Mucosa of stomach (tissue), 1 donor: ENCODE data around the gene ARMC2.
A peak's percentile ranks its signal among the peaks of the same experiment; 100 is the strongest.

Experiments used
- H3K27me3 ChIP-seq: one replicate; pipeline ENCODE4 v1.7.0; 2013; ENCODE audit warnings: mild to moderate bottlenecking, low read length; ENCODE audit not compliant: control insufficient read depth, insufficient read depth
- H3K36me3 ChIP-seq: one replicate; pipeline ENCODE4 v1.7.0; 2013; ENCODE audit warnings: low read length; ENCODE audit not compliant: control insufficient read depth, insufficient read depth
- H3K4me1 ChIP-seq: one replicate; pipeline ENCODE4 v1.7.0; 2013; ENCODE audit warnings: mild to moderate bottlenecking, low read length; ENCODE audit not compliant: control insufficient read depth, insufficient read depth
- H3K4me3 ChIP-seq: one replicate; pipeline ENCODE4 v1.7.0; 2013; ENCODE audit warnings: low read length
- H3K9ac ChIP-seq: one replicate; pipeline ENCODE4 v1.7.0; 2013; ENCODE audit warnings: mild to moderate bottlenecking, low read length, moderate library complexity
- H3K9me3 ChIP-seq: one replicate; pipeline ENCODE4 v1.7.0; 2013; ENCODE audit warnings: mild to moderate bottlenecking, low read length, moderate library complexity; ENCODE audit not compliant: control insufficient read depth
- donor health status: Pancreatic carcinoma.

Gene ARMC2

DNA sequence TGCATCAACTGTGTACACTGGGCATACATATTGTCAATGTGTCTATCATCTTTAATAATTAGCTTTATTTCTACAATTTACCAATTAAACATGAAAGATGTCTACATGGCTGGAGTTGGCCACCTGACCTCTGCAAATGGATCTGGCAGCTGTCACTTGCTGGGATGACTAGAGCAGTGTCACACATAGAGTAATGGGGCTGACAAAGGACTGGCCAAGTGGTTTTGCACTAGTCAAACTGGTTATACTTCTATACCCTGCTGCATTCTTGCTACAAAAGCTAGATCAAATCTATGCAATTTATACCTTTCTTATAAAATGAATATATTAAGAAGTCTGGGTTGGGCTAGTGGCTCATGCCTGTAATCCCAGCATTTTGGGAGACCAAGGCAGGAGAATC is 147.1 kb downstream of the ARMC2 start:
- no peaks in the 10 kb centered on the region for H3K27me3 ChIP-seq
- H3K36me3 ChIP-seq, result peaks cover 5% of the 10 kb centered on the region
- H3K9me3 ChIP-seq, result no peaks in the 10 kb centered on the region
- H3K4me1 ChIP-seq, result peaks cover 19% of the 10 kb centered on the region
- no peak overlapping the region for H3K9ac ChIP-seq
- no peak overlapping the region for H3K4me3 ChIP-seq

DNA sequence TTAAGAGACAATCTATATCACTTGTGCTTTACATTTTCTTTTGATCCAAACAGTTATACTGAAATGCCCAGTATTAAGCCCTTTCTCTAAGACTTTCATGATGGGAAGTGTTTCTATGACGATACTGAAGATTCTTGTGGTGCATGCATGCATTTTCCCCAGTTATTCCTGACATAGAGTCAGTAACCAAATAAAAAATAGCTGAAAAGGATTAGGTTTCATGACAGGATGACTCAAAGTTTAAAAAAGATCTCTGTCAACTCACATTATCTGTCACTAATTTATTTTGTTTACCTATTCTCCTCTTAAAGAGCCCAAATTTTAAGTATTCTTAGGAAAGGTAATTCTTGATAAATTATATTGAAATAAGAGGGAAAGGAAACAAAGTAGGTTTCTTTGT is 148.0 kb downstream of the ARMC2 start:
- no peak overlapping the region for H3K4me3 ChIP-seq
- no peaks in the 10 kb centered on the region for H3K9me3 ChIP-seq
- H3K27me3 ChIP-seq, result no peaks in the 10 kb centered on the region
- peaks cover 5% of the 10 kb centered on the region for H3K36me3 ChIP-seq
- peaks cover 14% of the 10 kb centered on the region for H3K4me1 ChIP-seq
- no peak overlapping the region for H3K9ac ChIP-seq

DNA sequence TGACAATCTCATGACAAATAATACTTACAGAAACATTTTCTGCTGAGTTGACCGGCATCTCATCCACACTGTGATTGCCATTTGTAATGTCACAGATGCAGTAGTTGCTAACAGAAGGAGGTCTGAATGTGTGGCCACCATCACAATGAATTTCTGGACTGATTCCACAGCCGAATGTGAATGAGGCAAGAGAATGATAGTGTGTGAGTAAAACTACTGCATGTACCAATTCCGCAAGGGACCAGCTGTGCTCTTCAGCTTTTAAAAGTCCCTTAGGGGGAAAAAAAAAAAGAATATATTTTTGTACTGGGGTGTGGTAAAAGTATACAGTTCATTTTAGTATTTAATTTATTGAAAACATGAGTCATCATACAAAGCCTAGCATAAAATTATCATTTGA is 150.3 kb downstream of the ARMC2 start:
- Histone ChIP-seq H3K4me1 (peaks cover 28% of the 10 kb centered on the region), H3K27me3 (no peaks in the 10 kb centered on the region), H3K9me3 (no peaks in the 10 kb centered on the region), H3K9ac (no peak overlapping the region), H3K36me3 (no peaks in the 10 kb centered on the region), H3K4me3 (no peak overlapping the region)

DNA sequence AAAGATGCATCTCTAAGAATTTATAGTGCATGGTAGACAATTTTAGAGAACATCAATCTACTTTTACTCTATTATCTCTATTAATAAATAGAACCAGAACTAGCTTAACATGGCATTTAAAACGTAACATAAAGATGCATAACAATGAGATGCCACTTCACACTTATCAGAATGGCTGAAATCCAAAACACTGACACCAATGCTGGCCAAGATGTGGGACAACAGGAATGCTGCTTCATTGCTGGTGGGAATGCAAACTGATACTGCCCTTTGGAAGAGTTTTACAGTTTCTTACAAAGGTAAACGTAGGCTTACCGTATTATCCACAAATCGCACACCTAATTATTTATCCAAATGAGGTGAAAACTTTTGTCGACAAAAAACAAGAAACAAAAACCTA is 151.2 kb downstream of the ARMC2 start:
- no peaks in the 10 kb centered on the region for H3K27me3 ChIP-seq
- no peak overlapping the region for H3K4me3 ChIP-seq
- no peaks in the 10 kb centered on the region for H3K9me3 ChIP-seq
- H3K36me3 ChIP-seq, result no peaks in the 10 kb centered on the region
- no peak overlapping the region for H3K9ac ChIP-seq
- H3K4me1 ChIP-seq, result peaks cover 28% of the 10 kb centered on the region

DNA sequence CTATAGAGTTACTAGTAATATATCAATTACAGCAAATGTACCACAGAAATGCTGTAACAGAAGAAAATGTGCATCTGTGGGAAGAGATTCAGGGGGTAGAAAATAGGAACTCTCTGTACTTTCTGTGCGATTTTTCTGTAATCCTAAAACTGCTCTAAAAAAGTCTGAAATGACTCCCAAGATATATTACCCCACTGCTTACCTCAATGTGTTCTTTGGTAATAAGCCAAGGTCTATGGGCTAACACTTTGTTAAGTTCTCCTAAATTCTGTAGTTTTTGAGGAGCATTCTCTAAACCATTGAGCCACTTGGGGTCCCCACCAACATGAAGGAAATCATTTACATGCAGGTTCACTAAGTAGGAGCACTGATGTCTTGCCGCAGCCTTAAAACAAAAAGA is 152.1 kb downstream of the ARMC2 start:
- no peaks in the 10 kb centered on the region for H3K9me3 ChIP-seq
- no peaks in the 10 kb centered on the region for H3K36me3 ChIP-seq
- no peaks in the 10 kb centered on the region for H3K27me3 ChIP-seq
- H3K4me1 ChIP-seq, result peaks cover 28% of the 10 kb centered on the region
- no peak overlapping the region for H3K9ac ChIP-seq
- H3K4me3 ChIP-seq, result no peak overlapping the region

DNA sequence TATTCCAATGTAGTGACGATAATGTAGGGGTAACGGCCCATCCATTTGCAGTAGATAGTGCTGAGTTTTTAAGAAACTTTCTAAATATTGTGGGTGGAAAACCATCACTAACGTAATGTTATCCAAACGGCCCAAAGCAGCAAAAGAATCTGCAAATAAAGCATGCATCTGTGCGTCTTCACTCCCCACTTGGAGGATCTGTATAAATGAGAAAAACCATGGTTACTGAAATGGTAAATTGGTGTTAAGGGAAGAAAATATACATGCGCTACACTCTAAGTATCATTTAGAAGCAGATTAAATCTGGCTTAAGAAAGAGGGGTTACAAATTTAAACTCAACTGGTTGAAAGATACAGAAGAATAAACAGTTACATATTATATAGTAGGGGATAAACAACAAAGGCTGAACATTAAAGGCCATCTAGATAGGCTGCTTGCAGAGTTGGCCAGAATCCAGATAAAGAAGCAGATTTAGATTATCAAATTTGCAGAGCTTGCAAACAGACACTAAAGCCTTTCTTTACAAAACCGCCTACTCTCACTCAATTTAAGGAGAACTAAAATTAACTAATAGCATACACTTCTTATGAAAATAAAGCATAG is 153.2 kb downstream of the ARMC2 start:
- H3K9ac ChIP-seq, result no peak overlapping the region
- H3K36me3 ChIP-seq, result no peaks in the 10 kb centered on the region
- H3K4me3 ChIP-seq, result no peak overlapping the region
- H3K4me1 ChIP-seq, result peaks cover 25% of the 10 kb centered on the region
- H3K9me3 ChIP-seq, result no peaks in the 10 kb centered on the region
- no peaks in the 10 kb centered on the region for H3K27me3 ChIP-seq

DNA sequence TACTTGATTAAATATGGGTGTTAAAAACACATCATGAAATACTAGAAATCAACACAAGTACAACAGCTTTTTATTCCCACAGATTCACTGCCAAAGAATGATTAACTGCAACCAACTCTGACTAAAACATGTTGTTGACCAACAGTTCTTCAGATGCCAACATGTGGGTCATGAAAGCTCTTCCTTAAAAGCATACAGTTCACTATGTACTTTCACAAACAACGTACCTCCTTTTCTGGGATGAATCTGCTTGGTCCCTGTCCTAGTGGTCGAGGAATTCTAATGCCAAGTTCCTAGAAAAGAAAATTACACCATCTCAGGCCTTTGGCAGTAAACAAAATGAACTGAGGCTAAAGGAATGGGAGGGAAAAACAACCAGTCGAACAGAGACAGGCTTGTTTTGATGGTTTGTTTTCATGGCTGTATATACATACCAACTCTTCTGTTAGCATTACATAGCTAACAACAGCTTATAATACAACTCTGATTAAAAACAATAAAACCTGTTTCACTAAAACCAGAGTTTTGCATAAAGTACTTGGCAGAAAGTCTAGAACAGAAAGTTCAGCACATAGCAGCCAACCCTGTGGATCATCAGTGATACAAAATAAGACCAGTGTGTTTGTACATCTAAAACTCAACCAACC is 154.0 kb downstream of the ARMC2 start:
- no peak overlapping the region for H3K4me3 ChIP-seq

DNA sequence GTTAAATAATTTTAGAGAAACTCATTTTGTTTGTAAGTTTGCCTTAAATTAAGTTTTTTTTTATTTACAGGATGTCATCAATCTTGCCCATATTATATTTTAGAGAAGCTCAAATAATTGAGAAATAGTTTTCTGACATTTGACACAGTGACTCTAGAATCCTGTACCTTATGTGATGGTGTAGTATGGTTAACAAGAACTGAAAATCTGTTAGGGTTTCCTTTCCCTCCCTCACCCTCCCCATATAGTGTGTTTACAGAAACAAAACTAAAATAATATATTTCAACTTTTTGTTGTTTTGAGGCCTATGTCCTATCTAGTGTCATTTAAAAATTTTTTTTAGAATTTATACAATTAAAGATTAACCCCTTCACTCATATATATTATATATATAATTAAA is 154.7 kb downstream of the ARMC2 start:
- H3K4me3 ChIP-seq, result no peak overlapping the region
- peaks cover 26% of the 10 kb centered on the region for H3K4me1 ChIP-seq
- no peak overlapping the region for H3K9ac ChIP-seq
- no peaks in the 10 kb centered on the region for H3K9me3 ChIP-seq
- H3K36me3 ChIP-seq, result no peaks in the 10 kb centered on the region
- no peaks in the 10 kb centered on the region for H3K27me3 ChIP-seq

More for the DNA sequence above, 154.0 kb downstream of the ARMC2 start:
- peak overlapping the region; percentile 18 for H3K9ac ChIP-seq
- peaks cover 29% of the 10 kb centered on the region for H3K4me1 ChIP-seq
- no peaks in the 10 kb centered on the region for H3K9me3 ChIP-seq
- H3K27me3 ChIP-seq, result no peaks in the 10 kb centered on the region
- no peaks in the 10 kb centered on the region for H3K36me3 ChIP-seq

DNA sequence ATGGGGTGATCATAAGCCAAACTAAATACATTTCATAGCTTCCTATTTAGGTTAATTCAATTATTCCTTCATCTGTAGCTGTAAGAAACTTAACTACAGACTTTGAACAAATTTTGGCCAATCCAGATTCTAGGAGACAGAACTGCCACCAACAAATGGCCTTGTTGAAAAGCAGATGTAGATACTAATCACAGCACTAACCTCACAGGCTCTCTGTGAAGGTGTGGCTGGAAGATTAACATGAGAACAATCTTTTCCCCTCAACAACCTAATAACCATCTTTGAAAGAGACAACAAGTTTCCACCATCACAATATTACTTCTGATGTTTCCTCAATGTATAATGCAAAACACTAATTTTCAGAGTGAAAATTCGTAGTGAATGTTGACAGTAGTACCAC is 158.6 kb downstream of the ARMC2 start:
- peaks cover 28% of the 10 kb centered on the region for H3K4me1 ChIP-seq
- no peak overlapping the region for H3K9ac ChIP-seq
- H3K4me3 ChIP-seq, result no peak overlapping the region
- H3K27me3 ChIP-seq, result no peaks in the 10 kb centered on the region
- H3K9me3 ChIP-seq, result no peaks in the 10 kb centered on the region
- no peaks in the 10 kb centered on the region for H3K36me3 ChIP-seq

DNA sequence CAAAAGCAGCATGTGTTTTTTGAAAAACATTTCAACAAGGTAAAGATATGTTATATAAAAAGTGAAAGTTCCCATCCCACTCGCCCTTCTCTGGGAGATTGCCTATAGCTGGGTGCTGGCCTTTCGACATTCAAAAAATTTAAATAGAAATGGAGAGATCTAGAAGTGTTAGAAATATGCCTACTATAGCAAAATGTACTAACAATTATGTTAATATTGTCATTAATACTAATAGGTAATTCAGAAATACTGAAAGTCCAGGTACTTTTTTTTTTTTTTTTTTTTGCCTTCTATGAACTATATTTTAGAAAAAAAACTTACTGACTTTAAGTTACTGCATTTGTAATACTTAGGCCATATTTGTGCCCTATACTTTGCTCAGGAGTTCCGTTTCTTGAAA is 159.3 kb downstream of the ARMC2 start:
- no peak overlapping the region for H3K4me3 ChIP-seq
- H3K27me3 ChIP-seq, result no peaks in the 10 kb centered on the region
- H3K36me3 ChIP-seq, result no peaks in the 10 kb centered on the region
- H3K9ac ChIP-seq, result peak overlapping the region; percentile 79
- no peaks in the 10 kb centered on the region for H3K9me3 ChIP-seq
- H3K4me1 ChIP-seq, result peaks cover 22% of the 10 kb centered on the region

DNA sequence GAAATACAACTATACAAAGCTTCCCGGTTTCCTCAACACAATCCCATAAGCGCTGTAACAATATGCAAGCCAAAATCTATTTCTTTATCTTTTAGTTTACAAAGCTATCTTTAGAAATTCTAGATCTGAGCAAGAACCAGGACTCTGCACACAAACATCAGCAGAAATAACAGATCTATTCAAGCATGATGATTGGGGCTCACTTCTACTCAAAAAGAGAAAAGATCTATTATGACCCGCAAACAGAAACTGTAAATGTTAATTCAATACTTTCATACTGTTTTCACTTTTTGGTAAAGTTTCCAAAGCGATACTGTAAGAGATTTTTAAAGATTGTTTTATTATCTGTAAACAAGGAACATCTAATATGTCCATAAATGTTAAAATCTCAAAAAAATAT is 159.8 kb downstream of the ARMC2 start:
- Histone ChIP-seq H3K27me3 (no peaks in the 10 kb centered on the region), H3K36me3 (no peaks in the 10 kb centered on the region), H3K4me1 (peaks cover 18% of the 10 kb centered on the region), H3K9ac (peak overlapping the region; percentile 79), H3K4me3 (no peak overlapping the region), H3K9me3 (no peaks in the 10 kb centered on the region)

DNA sequence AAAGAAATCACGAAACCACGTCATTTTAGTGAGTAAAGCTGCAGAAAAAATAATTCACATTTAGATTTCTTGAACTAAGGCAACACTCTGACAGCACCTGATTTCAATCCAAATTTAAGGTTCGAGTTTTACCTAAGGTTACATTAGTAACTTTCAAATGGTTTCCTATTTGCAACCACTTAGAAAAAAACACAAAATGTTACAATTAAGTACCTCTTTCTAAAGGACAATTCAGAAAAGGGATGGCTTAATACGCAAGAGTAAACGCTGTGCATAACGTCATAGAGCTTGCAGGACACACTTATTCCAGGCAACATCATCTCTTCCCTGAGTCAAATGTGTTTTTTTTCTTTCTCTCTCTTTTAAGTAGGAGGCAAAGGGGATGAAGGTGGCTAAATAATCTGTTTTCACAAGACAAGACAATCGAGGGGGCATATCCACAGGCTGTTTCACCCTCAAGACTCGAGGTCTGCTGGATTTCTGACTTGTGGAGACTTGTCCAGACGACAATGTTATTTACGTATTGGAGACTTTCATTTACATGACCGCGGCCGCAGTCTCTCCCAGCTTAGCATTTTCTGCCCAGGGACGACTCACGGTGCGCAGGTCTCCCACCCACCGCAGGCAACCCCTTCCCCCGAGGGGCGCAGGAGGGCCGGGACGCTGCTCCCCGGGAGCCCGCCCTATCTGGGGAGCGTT is 160.5 kb downstream of the ARMC2 start:
- peaks cover 18% of the 10 kb centered on the region for H3K4me1 ChIP-seq
- peak overlapping the region; percentile 79 for H3K9ac ChIP-seq
- H3K36me3 ChIP-seq, result no peaks in the 10 kb centered on the region
- peak overlapping the region; percentile 83 for H3K4me3 ChIP-seq
- no peaks in the 10 kb centered on the region for H3K9me3 ChIP-seq
- H3K27me3 ChIP-seq, result no peaks in the 10 kb centered on the region
